Neural progenitor cell (in vitro differentiated cells): Measurements from ENCODE around the gene CBFA2T3. TPM values are rescaled to one million over a fixed set of nuclear protein-coding genes. Genes with fewer than 3 reads are reported as not detected.

Source experiments
- DNase-seq: peaks from one replicate; pipeline ENCODE4 v3.0.0-alpha.2; 2016; ENCODE audit warnings: low spot score
- H2AFZ ChIP-seq: fragments of 200-600 bp; sonication (generic); replicated peaks from 2 replicates; pipeline ENCODE4 v1.6.1; 2016; ENCODE audit warnings: antibody characterized with exemption
- H3F3A ChIP-seq: fragments of 200-600 bp; sonication (generic); 2 replicates; pipeline ENCODE4 v1.6.1; 2016; ENCODE audit warnings: antibody characterized with exemption, low read depth
- H3K27ac ChIP-seq: fragments of 200-600 bp; sonication (generic); 2 replicates; pipeline ENCODE4 v1.5.1; 2016; ENCODE audit warnings: mild to moderate bottlenecking
- H3K27me3 ChIP-seq: fragments of 200-600 bp; sonication (generic); 2 replicates; pipeline ENCODE4 v1.6.1; 2016; ENCODE audit warnings: mild to moderate bottlenecking, moderate library complexity
- H3K36me3 ChIP-seq: fragments of 200-600 bp; sonication (generic); 2 replicates; pipeline ENCODE4 v1.5.1; 2016
- H3K4me1 ChIP-seq: fragments of 200-600 bp; sonication (generic); 2 replicates; pipeline ENCODE4 v1.6.1; 2016; ENCODE audit warnings: mixed run types
- H3K4me2 ChIP-seq: fragments of 200-600 bp; sonication (generic); 2 replicates; pipeline ENCODE4 v1.6.1; 2016
- H3K4me3 ChIP-seq: fragments of 200-600 bp; sonication (generic); 2 replicates; pipeline ENCODE4 v1.5.1; 2016
- H3K79me2 ChIP-seq: fragments of 200-600 bp; sonication (generic); 2 replicates; pipeline ENCODE4 v1.6.1; 2016; ENCODE audit warnings: low read depth
- H3K9ac ChIP-seq: fragments of 200-600 bp; sonication (generic); 2 replicates; pipeline ENCODE4 v1.6.1; 2016
- H3K9me3 ChIP-seq: fragments of 200-600 bp; sonication (generic); 2 replicates; pipeline ENCODE4 v1.5.1; 2016; ENCODE audit warnings: low read depth
- H4K20me1 ChIP-seq: fragments of 200-600 bp; sonication (generic); 2 replicates; pipeline ENCODE4 v1.6.1; 2016; ENCODE audit warnings: low read depth
- H3K27ac Mint-ChIP-seq: 3 replicates; pipeline ENCODE4 v1.8.0; 2021; ENCODE audit warnings: mixed read lengths
- H3K27me3 Mint-ChIP-seq: 2 replicates; pipeline ENCODE4 v1.8.0; 2022; ENCODE audit warnings: low read depth, mild to moderate bottlenecking, inconsistent platforms, moderate library complexity, mixed read lengths; ENCODE audit not compliant: insufficient read depth
- H3K36me3 Mint-ChIP-seq: 3 replicates; pipeline ENCODE4 v1.8.0; 2021; ENCODE audit warnings: mixed read lengths
- H3K4me1 Mint-ChIP-seq: 3 replicates; pipeline ENCODE4 v1.8.0; 2021; ENCODE audit warnings: mixed read lengths
- H3K4me3 Mint-ChIP-seq: 3 replicates; pipeline ENCODE4 v1.8.0; 2021; ENCODE audit warnings: mild to moderate bottlenecking, moderate library complexity, mixed read lengths
- H3K9me3 Mint-ChIP-seq: 3 replicates; pipeline ENCODE4 v1.8.0; 2020; ENCODE audit warnings: mixed read lengths
- CTCF ChIP-seq: fragments of 200-600 bp; sonication (generic); IDR thresholded peaks from 2 replicates; pipeline ENCODE4 v1.5.1; 2017; ENCODE audit warnings: antibody characterized with exemption, mild to moderate bottlenecking
- EZH2 ChIP-seq: fragments of 200-600 bp; sonication (generic); IDR thresholded peaks from 2 replicates; pipeline ENCODE4 v1.6.1; 2017; ENCODE audit warnings: antibody characterized with exemption, mild to moderate bottlenecking, moderate library complexity
- EZH2phosphoT487 ChIP-seq: fragments of 200-600 bp; sonication (generic); IDR thresholded peaks from 2 replicates; pipeline ENCODE4 v1.6.1; 2017; ENCODE audit warnings: antibody characterized with exemption
- total RNA-seq: library from RNA; depleted of rRNA; stranded (reverse); fragments of >200 nt; gene quantifications from 2 replicates; pipeline ENCODE4 v1.2.3, GENCODE V29; 2015; ENCODE audit warnings: low replicate concordance

Gene CBFA2T3
- total RNA-seq, 1 donor from 2014 or later = 0.22 TPM

- no peaks in the 10 kb centered on the region for H3K4me1 ChIP-seq
- no peaks in the 10 kb centered on the region for H3K79me2 ChIP-seq
- no peaks in the 10 kb centered on the region for H3K36me3 ChIP-seq
- H3K4me3 Mint-ChIP-seq = no peak overlapping the region
- peaks cover 8% of the 10 kb centered on the region for H3K27me3 Mint-ChIP-seq
- peaks cover 14% of the 10 kb centered on the region for H3K4me1 Mint-ChIP-seq
- no peaks in the 10 kb centered on the region for H3F3A ChIP-seq
- no peak overlapping the region for H3K27ac ChIP-seq
- peaks cover 13% of the 10 kb centered on the region for H3K9me3 Mint-ChIP-seq
- no peaks in the 10 kb centered on the region for H3K9me3 ChIP-seq
- TF ChIP-seq EZH2 (no peak), EZH2phosphoT487 (no peak), CTCF (no peak)
- no peaks in the 10 kb centered on the region for H3K27me3 ChIP-seq
- H4K20me1 ChIP-seq = no peaks in the 10 kb centered on the region
- H2AFZ ChIP-seq = no peak overlapping the region
- H3K9ac ChIP-seq = no peak overlapping the region
- no peak overlapping the region for H3K4me3 ChIP-seq
- H3K27ac Mint-ChIP-seq = no peak overlapping the region
- no peak for DNase-seq
- no peaks in the 10 kb centered on the region for H3K36me3 Mint-ChIP-seq
- no peak overlapping the region for H3K4me2 ChIP-seq
Measured at GRCh38 chr16:88965411-88965810, 11.6 kb downstream of the CBFA2T3 start.

- Histone ChIP-seq H3K4me1 (no peaks in the 10 kb centered on the region), H3K79me2 (no peaks in the 10 kb centered on the region), H3K9me3 (no peaks in the 10 kb centered on the region), H2AFZ (no peak overlapping the region), H3K9ac (no peak overlapping the region), H3K4me2 (no peak overlapping the region), H3K27me3 (no peaks in the 10 kb centered on the region), H3K27ac (no peak overlapping the region), H3K36me3 (no peaks in the 10 kb centered on the region), H4K20me1 (no peaks in the 10 kb centered on the region), H3F3A (no peaks in the 10 kb centered on the region), H3K4me3 (no peak overlapping the region)
- Mint-ChIP-seq H3K36me3 (no peaks in the 10 kb centered on the region), H3K9me3 (peaks cover 18% of the 10 kb centered on the region), H3K27ac (no peak overlapping the region), H3K4me1 (peaks cover 12% of the 10 kb centered on the region), H3K4me3 (no peak overlapping the region), H3K27me3 (peaks cover 13% of the 10 kb centered on the region)
- TF ChIP-seq CTCF = no peak
- TF ChIP-seq EZH2phosphoT487 = no peak
- TF ChIP-seq EZH2 = no peak
- DNase-seq = no peak
Measured at GRCh38 chr16:88964636-88965035, 12.4 kb downstream of the CBFA2T3 start.

GRCh38 chr16:88963583-88963982, 13.4 kb downstream of the CBFA2T3 start:
- H3K4me1 Mint-ChIP-seq = peaks cover 12% of the 10 kb centered on the region
- peaks cover 13% of the 10 kb centered on the region for H3K27me3 Mint-ChIP-seq
- no peak overlapping the region for H3K4me3 Mint-ChIP-seq
- H3K36me3 ChIP-seq = no peaks in the 10 kb centered on the region
- no peaks in the 10 kb centered on the region for H3F3A ChIP-seq
- no peaks in the 10 kb centered on the region for H3K4me1 ChIP-seq
- H3K4me2 ChIP-seq = no peak overlapping the region
- H3K4me3 ChIP-seq = no peak overlapping the region
- DNase-seq = no peak
- H3K36me3 Mint-ChIP-seq = no peaks in the 10 kb centered on the region
- no peaks in the 10 kb centered on the region for H4K20me1 ChIP-seq
- H3K27ac Mint-ChIP-seq = no peak overlapping the region
- no peak overlapping the region for H3K9ac ChIP-seq
- H3K9me3 ChIP-seq = no peaks in the 10 kb centered on the region
- H3K27ac ChIP-seq = no peak overlapping the region
- TF ChIP-seq EZH2phosphoT487 = no peak
- TF ChIP-seq EZH2 = no peak
- no peak for TF ChIP-seq CTCF
- peaks cover 18% of the 10 kb centered on the region for H3K9me3 Mint-ChIP-seq
- H3K27me3 ChIP-seq = no peaks in the 10 kb centered on the region
- no peaks in the 10 kb centered on the region for H3K79me2 ChIP-seq
- H2AFZ ChIP-seq = no peak overlapping the region
